Muscle layer of colon (tissue), 2 donors: Measurements from ENCODE around the gene TMEM43.

Experiments used
- H3K27ac ChIP-seq: one replicate; pipeline ENCODE4 v1.7.0; 2013; ENCODE audit warnings: low read depth, mild to moderate bottlenecking, low read length, moderate library complexity
- H3K27me3 ChIP-seq, 2 donors: one replicate each; pipeline ENCODE4 v1.7.0; 2013; ENCODE audit warnings: low read length in 2 of 2, mild to moderate bottlenecking in 2 of 2; ENCODE audit not compliant: insufficient read depth in 2 of 2, control insufficient read depth in 1 of 2
- H3K36me3 ChIP-seq: one replicate; pipeline ENCODE4 v1.7.0; 2013; ENCODE audit warnings: mild to moderate bottlenecking, low read length; ENCODE audit not compliant: insufficient read depth
- H3K4me1 ChIP-seq: one replicate; pipeline ENCODE4 v1.7.0; 2013; ENCODE audit warnings: mild to moderate bottlenecking, low read length; ENCODE audit not compliant: insufficient read depth
- H3K4me3 ChIP-seq, 2 donors: one replicate each; pipeline ENCODE4 v1.7.0; 2013; ENCODE audit warnings: low read length in 2 of 2, low read depth in 1 of 2, mild to moderate bottlenecking in 1 of 2, moderate library complexity in 1 of 2
- H3K9ac ChIP-seq: one replicate; pipeline ENCODE4 v1.7.0; 2013; ENCODE audit warnings: low read length
- H3K9me3 ChIP-seq: one replicate; pipeline ENCODE4 v1.7.0; 2013; ENCODE audit warnings: mild to moderate bottlenecking, low read length
- donor health status: abdominal sarcoma.
- donor health status: Adenocarcinoma of cecum.

The TMEM43 gene

GRCh38 chr3:14139771-14140170 lies 14.9 kb downstream of the TMEM43 start:
- Histone ChIP-seq H3K27me3 (no peaks in the 10 kb centered on the region), H3K27ac (no peak overlapping the region), H3K4me3 (no peak overlapping the region), H3K36me3 (peaks cover 68% of the 10 kb centered on the region), H3K4me1 (peaks cover 23% of the 10 kb centered on the region), H3K9me3 (no peaks in the 10 kb centered on the region), H3K9ac (no peak overlapping the region)

- peaks cover 32% of the 10 kb centered on the region for H3K4me1 ChIP-seq
- peaks cover 59% of the 10 kb centered on the region for H3K36me3 ChIP-seq
- no peak overlapping the region for H3K4me3 ChIP-seq
- H3K9ac ChIP-seq: no peak overlapping the region
- no peaks in the 10 kb centered on the region for H3K9me3 ChIP-seq
- no peaks in the 10 kb centered on the region for H3K27me3 ChIP-seq
- no peak overlapping the region for H3K27ac ChIP-seq
Measured at GRCh38 chr3:14140668-14141067, 15.8 kb downstream of the TMEM43 start.

DNA sequence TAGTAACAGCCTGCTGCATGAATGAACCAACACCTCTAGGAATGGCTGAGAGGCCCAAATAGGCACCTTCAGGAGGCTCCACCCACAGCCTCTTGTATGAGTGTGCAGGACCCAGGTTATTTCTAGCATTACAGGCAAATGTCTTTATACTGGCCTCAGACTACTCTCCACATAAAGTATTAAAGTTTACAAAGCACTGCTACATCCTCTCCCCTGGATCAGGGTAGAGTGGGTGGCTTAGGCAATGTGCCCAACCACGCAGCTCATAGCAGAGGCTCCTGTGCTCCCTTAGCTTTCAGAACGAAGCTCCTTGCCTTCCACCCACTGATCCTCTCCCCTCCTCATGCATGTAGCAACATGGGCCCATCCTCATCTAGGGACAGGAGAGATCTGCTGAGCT lies 16.3 kb downstream of the TMEM43 start:
- H3K9ac ChIP-seq: no peak overlapping the region
- H3K36me3 ChIP-seq: peaks cover 55% of the 10 kb centered on the region
- no peak overlapping the region for H3K4me3 ChIP-seq
- H3K9me3 ChIP-seq: no peaks in the 10 kb centered on the region
- no peaks in the 10 kb centered on the region for H3K27me3 ChIP-seq
- H3K27ac ChIP-seq: no peak overlapping the region
- peaks cover 34% of the 10 kb centered on the region for H3K4me1 ChIP-seq

- peaks cover 57% of the 10 kb centered on the region for H3K36me3 ChIP-seq
- peak overlapping the region; percentile 17 for H3K9ac ChIP-seq
- H3K4me1 ChIP-seq: peaks cover 34% of the 10 kb centered on the region
Measured at GRCh38 chr3:14141602-14142341, 16.9 kb downstream of the TMEM43 start.

DNA sequence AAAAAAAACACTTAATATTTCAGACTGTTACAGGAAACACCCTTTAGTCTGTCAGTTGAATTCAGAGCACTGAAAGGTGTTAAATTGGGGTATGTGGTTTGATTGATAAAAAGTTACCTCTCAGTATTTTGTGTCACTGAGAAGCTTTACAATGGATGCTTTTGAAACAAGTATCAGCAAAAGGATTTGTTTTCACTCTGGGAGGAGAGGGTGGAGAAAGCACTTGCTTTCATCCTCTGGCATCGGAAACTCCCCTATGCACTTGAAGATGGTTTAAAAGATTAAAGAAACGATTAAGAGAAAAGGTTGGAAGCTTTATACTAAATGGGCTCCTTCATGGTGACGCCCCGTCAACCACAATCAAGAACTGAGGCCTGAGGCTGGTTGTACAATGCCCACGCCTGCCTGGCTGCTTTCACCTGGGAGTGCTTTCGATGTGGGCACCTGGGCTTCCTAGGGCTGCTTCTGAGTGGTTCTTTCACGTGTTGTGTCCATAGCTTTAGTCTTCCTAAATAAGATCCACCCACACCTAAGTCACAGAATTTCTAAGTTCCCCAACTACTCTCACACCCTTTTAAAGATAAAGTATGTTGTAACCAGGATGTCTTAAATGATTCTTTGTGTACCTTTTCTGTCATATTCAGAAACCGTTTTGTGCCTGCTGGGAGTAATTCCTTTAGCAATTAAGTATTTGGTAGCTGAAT lies 17.9 kb downstream of the TMEM43 start:
- no peaks in the 10 kb centered on the region for H3K9me3 ChIP-seq
- H3K27ac ChIP-seq: peak overlapping the region; percentile 31
- no peaks in the 10 kb centered on the region for H3K27me3 ChIP-seq
- H3K9ac ChIP-seq: peak overlapping the region; percentile 17
- peaks cover 34% of the 10 kb centered on the region for H3K4me1 ChIP-seq
- peaks cover 63% of the 10 kb centered on the region for H3K36me3 ChIP-seq
- H3K4me3 ChIP-seq: no peak overlapping the region

More at GRCh38 chr3:14141602-14142341, 16.9 kb downstream of the TMEM43 start:
- Histone ChIP-seq H3K4me3 (no peak overlapping the region), H3K27ac (no peak overlapping the region), H3K9me3 (no peaks in the 10 kb centered on the region), H3K27me3 (no peaks in the 10 kb centered on the region)

- Histone ChIP-seq H3K36me3 (peaks cover 63% of the 10 kb centered on the region), H3K27me3 (no peaks in the 10 kb centered on the region), H3K4me1 (peaks cover 34% of the 10 kb centered on the region), H3K9ac (no peak overlapping the region), H3K9me3 (no peaks in the 10 kb centered on the region), H3K4me3 (peak overlapping the region in 1 of 2 donors; percentile 6), H3K27ac (peak overlapping the region; percentile 94)
Measured at GRCh38 chr3:14143271-14144225, 18.7 kb downstream of the TMEM43 start.

DNA sequence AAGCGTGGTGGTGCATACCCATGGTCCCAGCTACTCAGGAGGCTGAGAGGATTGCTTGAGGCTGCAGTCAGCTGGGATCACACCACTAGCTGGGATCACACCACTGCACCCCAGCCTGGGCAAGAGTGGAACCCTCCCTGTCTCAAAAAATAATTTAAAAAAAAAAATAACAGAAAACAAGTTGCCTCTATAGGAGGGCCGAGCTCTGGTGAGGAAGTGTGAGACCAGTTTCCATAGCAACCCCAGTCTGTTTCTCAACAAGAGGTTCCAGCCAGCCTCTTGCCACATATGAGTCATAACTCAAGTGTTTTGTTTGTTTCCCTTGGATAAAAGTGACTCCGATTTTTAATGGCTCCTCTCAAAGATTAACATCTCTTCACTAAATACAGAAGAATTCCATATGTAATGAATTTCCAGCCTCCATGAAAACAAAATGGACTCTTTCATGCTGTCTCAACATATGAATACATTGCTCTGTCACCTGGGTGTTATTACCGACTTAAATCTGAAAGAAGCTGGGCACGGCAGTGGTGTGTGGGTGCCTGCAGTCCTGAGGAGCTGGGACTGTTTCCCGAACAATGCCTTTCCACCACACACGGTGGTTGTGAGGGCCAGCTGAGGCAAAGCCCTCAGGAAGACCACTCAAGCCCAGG lies 19.7 kb downstream of the TMEM43 start:
- peaks cover 53% of the 10 kb centered on the region for H3K36me3 ChIP-seq
- H3K9ac ChIP-seq: no peak overlapping the region
- peak overlapping the region; percentile 94 for H3K27ac ChIP-seq
- no peaks in the 10 kb centered on the region for H3K27me3 ChIP-seq
- peaks cover 34% of the 10 kb centered on the region for H3K4me1 ChIP-seq
- H3K9me3 ChIP-seq: no peaks in the 10 kb centered on the region
- H3K4me3 ChIP-seq: peak overlapping the region in 1 of 2 donors; percentile 6

GRCh38 chr3:14145236-14145635 lies 20.4 kb downstream of the TMEM43 start:
- H3K36me3 ChIP-seq: peaks cover 47% of the 10 kb centered on the region
- H3K9me3 ChIP-seq: no peaks in the 10 kb centered on the region
- H3K4me1 ChIP-seq: peaks cover 34% of the 10 kb centered on the region
- H3K27ac ChIP-seq: peak overlapping the region; percentile 94
- no peaks in the 10 kb centered on the region for H3K27me3 ChIP-seq
- no peak overlapping the region for H3K4me3 ChIP-seq
- H3K9ac ChIP-seq: no peak overlapping the region

- H3K4me3 ChIP-seq: no peak overlapping the region
- H3K27ac ChIP-seq: peak overlapping the region; percentile 94
- no peak overlapping the region for H3K9ac ChIP-seq
- peaks cover 49% of the 10 kb centered on the region for H3K36me3 ChIP-seq
- no peaks in the 10 kb centered on the region for H3K27me3 ChIP-seq
- peaks cover 34% of the 10 kb centered on the region for H3K4me1 ChIP-seq
- no peaks in the 10 kb centered on the region for H3K9me3 ChIP-seq
Measured at GRCh38 chr3:14145670-14146380, 21.0 kb downstream of the TMEM43 start.

GRCh38 chr3:14146381-14147065 lies 21.7 kb downstream of the TMEM43 start:
- Histone ChIP-seq H3K9me3 (no peaks in the 10 kb centered on the region), H3K27ac (peak overlapping the region; percentile 94), H3K9ac (no peak overlapping the region), H3K27me3 (no peaks in the 10 kb centered on the region), H3K4me3 (no peak overlapping the region), H3K4me1 (peaks cover 34% of the 10 kb centered on the region), H3K36me3 (peaks cover 46% of the 10 kb centered on the region)
